K562 (cell line): ENCODE measurements around the gene DLGAP1. TPM values are rescaled to one million over a fixed set of nuclear protein-coding genes. Genes with fewer than 3 reads are reported as not detected.
"Not testable (repeated sequence)": the region's sequence is repeated elsewhere in the genome, so short reads cannot be mapped to it uniquely, and the experiment has no call there.

Experiments
- ATAC-seq: fragments of 200-7000 bp; cut with Tn5 transposase; 3 replicates; pipeline ENCODE4 v1.9.1; 2020; ENCODE audit warnings: moderate library complexity
- BruUV-seq: library from RNA; stranded (reverse); fragments of 400-500 nt; replicated peaks from 2 replicates; lab custom pipeline; 2021; lab: Mats Ljungman, UMichigan
- CTCF ChIA-PET: fragments of 300-600 bp; formaldehyde crosslinking; extraction: SDS; loops from one replicate; lab custom pipeline; 2021; ENCODE audit warnings: low intra/inter-chr PET ratio; lab: Yijun Ruan, JAX
- POLR2A ChIA-PET: fragments of 300-600, 350-650 bp; sonication (Branson Sonifier 250); formaldehyde crosslinking; extraction: SDS; loops from one replicate; lab custom pipeline; 2021; ENCODE audit warnings: antibody characterized with exemption, inconsistent platforms; lab: Yijun Ruan, JAX
- DNase-seq, 4 experiments: peaks; one replicate each; pipeline versions ENCODE4 v3.0.0 to v3.0.0-alpha.2; 2011 to 2018; ENCODE audit warnings: low spot score in 3 of 4, mixed read lengths in 3 of 4; ENCODE audit errors: extremely low read depth in 1 of 4
- FAIRE-seq: peaks from 2 replicates; lab custom pipeline; 2011; peaks lifted over from hg19 to GRCh38; lab: Jason Lieb, UNC
- H2AFZ ChIP-seq: 2 replicates; pipeline ENCODE4 v1.6.0; 2011; ENCODE audit warnings: low read depth, low read length, control low read depth, inconsistent platforms
- H3K27ac ChIP-seq: fragments of 200-600 bp; 3 replicates; pipeline ENCODE4 v1.8.0; 2011; ENCODE audit warnings: low read depth, mild to moderate bottlenecking, control low read depth, inconsistent platforms, low read length, moderate library complexity, mixed read lengths; ENCODE audit errors: extremely low read depth
- H3K27me3 ChIP-seq, 2 experiments: fragments of 300-600 bp in 1 of 2; 2 replicates in 1 of 2; 3 replicates in 1 of 2; pipeline versions ENCODE4 v1.6.0 to v1.8.0; 2011; ENCODE audit warnings: inconsistent platforms in 2 of 2, low read length in 2 of 2, mild to moderate bottlenecking in 1 of 2, mixed read lengths in 1 of 2, moderate library complexity in 1 of 2; ENCODE audit not compliant: control insufficient read depth in 2 of 2, insufficient read depth in 2 of 2
- H3K36me3 ChIP-seq: fragments of 300-600 bp; 3 replicates; pipeline ENCODE4 v1.8.0; 2011; ENCODE audit warnings: mild to moderate bottlenecking, low read length, inconsistent platforms; ENCODE audit not compliant: control insufficient read depth, insufficient read depth
- H3K4me1 ChIP-seq, 2 experiments: fragments of 200-600 bp in 1 of 2; replicated peaks in 1 of 2; 2 replicates in 1 of 2; 3 replicates in 1 of 2; pipeline versions ENCODE4 v1.5.1 to v1.8.0; 2011; ENCODE audit warnings: inconsistent platforms in 2 of 2, low read length in 2 of 2, mild to moderate bottlenecking in 1 of 2, mixed read lengths in 1 of 2, moderate library complexity in 1 of 2; ENCODE audit not compliant: control insufficient read depth in 2 of 2, insufficient read depth in 2 of 2
- H3K4me2 ChIP-seq: 2 replicates; pipeline ENCODE4 v1.6.1; 2011; ENCODE audit warnings: low read length, control low read depth, inconsistent platforms, mixed read lengths; ENCODE audit not compliant: insufficient read depth
- H3K4me3 ChIP-seq: fragments of 200-600 bp; sonication (generic), shearing (Covaris generic); 2 replicates; pipeline ENCODE4 v1.5.1; 2016; ENCODE audit warnings: control low read depth, inconsistent platforms
- H3K79me2 ChIP-seq: fragments of 200-600 bp; 3 replicates; pipeline ENCODE4 v1.8.0; 2011; ENCODE audit warnings: low read length, inconsistent platforms; ENCODE audit not compliant: control insufficient read depth, insufficient read depth
- H3K9ac ChIP-seq, 2 experiments: 2 replicates each; pipeline versions ENCODE4 v1.6.0 to v1.6.1; 2011; ENCODE audit warnings: low read depth in 2 of 2, low read length in 2 of 2, control low read depth in 1 of 2, inconsistent platforms in 1 of 2, mild to moderate bottlenecking in 1 of 2, mixed read lengths in 1 of 2; ENCODE audit not compliant: insufficient read depth in 1 of 2
- H3K9me1 ChIP-seq: one replicate; pipeline ENCODE4 v1.6.0; 2011; ENCODE audit warnings: inconsistent platforms, mild to moderate bottlenecking, low read length, moderate library complexity; ENCODE audit not compliant: control insufficient read depth, insufficient read depth
- H3K9me3 ChIP-seq: replicated peaks from 2 replicates; pipeline ENCODE4 v1.5.1; 2011; ENCODE audit warnings: low read depth, low read length, inconsistent platforms; ENCODE audit not compliant: control insufficient read depth, insufficient read depth
- H4K20me1 ChIP-seq: replicated peaks from 2 replicates; pipeline ENCODE4 v1.6.1; 2011; ENCODE audit warnings: low read length, inconsistent platforms, mixed read lengths; ENCODE audit not compliant: control insufficient read depth, insufficient read depth
- CXXC5 ChIP-seq: fragments of 250-450 bp; sonication (Bioruptor Pico); IDR thresholded peaks from 2 replicates; pipeline ENCODE4 v1.8.0; 2022; ENCODE audit warnings: inconsistent platforms, mild to moderate bottlenecking, moderate library complexity
- IRF9 ChIP-seq: fragments of 450-650 bp; IDR thresholded peaks from 2 replicates; pipeline ENCODE4 v1.6.1; 2016; ENCODE audit warnings: missing biosample characterization, missing genetic modification characterization
- JUND ChIP-seq, 2 experiments: IDR thresholded peaks; 2 replicates in 1 of 2; 3 replicates in 1 of 2; pipeline ENCODE4 v1.6.1; 2011; ENCODE audit warnings: borderline replicate concordance in 2 of 2, low read depth in 2 of 2, low read length in 2 of 2, improper control_type of control experiment in 1 of 2, missing biosample characterization in 1 of 2, missing genetic modification characterization in 1 of 2, missing genetic modification reagents in 1 of 2
- MECOM ChIP-seq: fragments of 250-450 bp; sonication (Bioruptor Pico); IDR thresholded peaks from 2 replicates; pipeline ENCODE4 v1.8.0; 2022; ENCODE audit warnings: inconsistent platforms
- MEF2D ChIP-seq: conservative IDR thresholded peaks from 2 replicates; pipeline ENCODE4 v1.6.1; 2016; ENCODE audit warnings: low read depth, missing genetic modification characterization, missing compliant biosample characterization
- PTRF ChIP-seq: fragments of 450-650 bp; IDR thresholded peaks from 2 replicates; pipeline ENCODE4 v1.6.1; 2016; ENCODE audit warnings: mild to moderate bottlenecking, missing genetic modification characterization, missing compliant biosample characterization
- ZBTB43 ChIP-seq: sonication (generic); formaldehyde crosslinking; IDR thresholded peaks from 2 replicates; pipeline ENCODE4 v1.8.0; 2023; ENCODE audit warnings: mild to moderate bottlenecking, missing genetic modification reagents
- WGBS: fragments of 100-300 bp; shearing (Covaris generic); methylation state at CpG from one replicate; pipeline ENCODE4 v1.1.6; 2016; ENCODE audit warnings: low coverage, mixed read lengths; ENCODE audit not compliant: insufficient coverage; ENCODE audit errors: missing lambda C conversion rate; 5-methylcytosine and 5-hydroxymethylcytosine counted together
- in situ Hi-C: fragments of 300-500 bp; cut with MboI; formaldehyde crosslinking; loops from 4 replicates; pipeline ENCODE4 v1.15.0; 2018; ENCODE audit warnings: inconsistent platforms, mixed read lengths
- intact Hi-C: fragments of 100-400 bp; cut with micrococcal nuclease; formaldehyde crosslinking; loops from 2 replicates; pipeline ENCODE4 v1.14.2; 2022
- polyA plus RNA-seq, 8 experiments: library from polyadenylated mRNA; depleted of rRNA in 4 of 8; stranded (reverse) in 5 of 8; unstranded in 3 of 8; fragments of >200 nt; fragmentation: Nextera tagmentation in 2 of 8; fragmentation: Illumina TruSeq in 1 of 8; extraction: Ambion mirVana in 2 of 8; extraction: Trizol in 1 of 8; gene quantifications; 2 replicates each; pipeline versions ENCODE4 v1.2.1 to v1.2.3, GENCODE V29; 2011 to 2014; ENCODE audit warnings: inconsistent platforms in 1 of 8, missing spikeins in 1 of 8
- total RNA-seq, 7 experiments: library from RNA; depleted of rRNA in 6 of 7; stranded (reverse); fragments of >200 nt in 6 of 7; fragmentation: Illumina TruSeq in 2 of 7; extraction: Trizol in 2 of 7; gene quantifications; 2 replicates each; pipeline versions ENCODE4 v1.2.1 to v1.2.3, GENCODE V29; 2011 to 2021; ENCODE audit warnings: low replicate concordance in 1 of 7
- TF ChIP-seq, protein P1 (sequence below): fragments of 250-450 bp; sonication (Bioruptor Pico); IDR thresholded peaks from 2 replicates; pipeline ENCODE4 v1.5.0; 2022; ENCODE audit warnings: mild to moderate bottlenecking
- TF ChIP-seq, protein P2 (sequence below), 3 experiments: fragments of 200-800 bp in 1 of 3; sonication (Bioruptor generic) in 1 of 3; sonication (generic) in 1 of 3; formaldehyde crosslinking in 1 of 3; IDR thresholded peaks; 2 replicates each; pipeline versions ENCODE4 v1.6.1 to v1.8.0; 2016 to 2022; ENCODE audit warnings: mild to moderate bottlenecking in 2 of 3, missing compliant biosample characterization in 2 of 3, missing genetic modification characterization in 2 of 3, missing genetic modification reagents in 1 of 3

DLGAP1 gene
- total and polyA plus RNA-seq, 9 of the 15 experiments (the other 6 are each of a cell fraction or from before 2014, with no cell fraction given) = 0.04 to 0.22 (median 0.08) TPM

GRCh38 chr18:3603421-3604234 is 851.5 kb downstream of the DLGAP1 start (continued):
- TF ChIP-seq, protein P1, sequence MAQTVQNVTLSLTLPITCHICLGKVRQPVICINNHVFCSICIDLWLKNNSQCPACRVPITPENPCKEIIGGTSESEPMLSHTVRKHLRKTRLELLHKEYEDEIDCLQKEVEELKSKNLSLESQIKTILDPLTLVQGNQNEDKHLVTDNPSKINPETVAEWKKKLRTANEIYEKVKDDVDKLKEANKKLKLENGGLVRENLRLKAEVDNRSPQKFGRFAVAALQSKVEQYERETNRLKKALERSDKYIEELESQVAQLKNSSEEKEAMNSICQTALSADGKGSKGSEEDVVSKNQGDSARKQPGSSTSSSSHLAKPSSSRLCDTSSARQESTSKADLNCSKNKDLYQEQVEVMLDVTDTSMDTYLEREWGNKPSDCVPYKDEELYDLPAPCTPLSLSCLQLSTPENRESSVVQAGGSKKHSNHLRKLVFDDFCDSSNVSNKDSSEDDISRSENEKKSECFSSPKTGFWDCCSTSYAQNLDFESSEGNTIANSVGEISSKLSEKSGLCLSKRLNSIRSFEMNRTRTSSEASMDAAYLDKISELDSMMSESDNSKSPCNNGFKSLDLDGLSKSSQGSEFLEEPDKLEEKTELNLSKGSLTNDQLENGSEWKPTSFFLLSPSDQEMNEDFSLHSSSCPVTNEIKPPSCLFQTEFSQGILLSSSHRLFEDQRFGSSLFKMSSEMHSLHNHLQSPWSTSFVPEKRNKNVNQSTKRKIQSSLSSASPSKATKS (CRISPR knock-in tag) = peak; percentile 83

DNA sequence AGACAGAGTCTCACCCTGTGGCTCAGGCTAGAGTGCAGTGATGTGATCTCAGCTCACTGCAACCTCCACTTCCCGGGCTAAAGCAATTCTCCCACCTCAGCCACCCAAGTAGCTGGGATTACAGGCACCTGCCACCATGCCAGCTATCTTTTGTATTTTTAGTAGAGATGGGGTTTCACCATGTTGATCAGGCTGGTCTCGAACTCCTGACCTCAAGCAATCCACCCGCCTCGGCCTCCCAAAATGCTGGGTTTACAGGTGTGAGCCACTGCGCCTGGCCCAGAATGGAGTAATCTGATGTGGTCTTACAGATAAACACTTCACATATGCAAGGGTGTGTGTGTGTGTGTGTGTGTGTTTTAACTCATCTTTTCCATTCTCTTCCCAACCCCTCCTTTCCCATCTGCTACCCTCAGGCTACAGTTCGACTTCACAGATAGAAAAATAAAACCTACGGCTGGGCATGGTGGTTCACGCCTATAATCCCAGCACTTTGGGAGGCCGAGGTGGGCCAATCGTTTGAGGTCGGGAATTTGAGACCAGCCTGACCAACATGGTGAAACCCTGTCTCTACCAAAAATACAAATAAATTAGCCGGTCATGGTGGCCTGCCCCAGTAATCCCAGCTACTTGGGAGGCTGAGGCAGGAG is 853.9 kb downstream of the DLGAP1 start:
- H3K27me3 ChIP-seq; H3K4me2 ChIP-seq; H3K36me3 ChIP-seq; H3K9me3 ChIP-seq; BruUV-seq; DNase-seq; H2AFZ ChIP-seq; FAIRE-seq; H3K4me3 ChIP-seq; ATAC-seq; CTCF ChIA-PET; H3K9me1 ChIP-seq; H4K20me1 ChIP-seq; intact Hi-C loops; TF ChIP-seq JUND (IDR thresholded peaks at IDR 0.05; ENCODE audit: borderline replicate concordance, low read depth, low read length): not testable (repeated sequence)
- in situ Hi-C loops = loop anchor here (5.0 kb wide), 1 partner anchor 56 kb away; no protein-coding TSS in a partner anchor
- Histone ChIP-seq H3K4me1 (peaks cover 53 to 56% of the 10 kb centered on the region in 2 experiments), H3K27ac (peak overlapping the region; percentile 97; the same call in 2 of the 3 replicates), H3K79me2 (peaks cover 57% of the 10 kb centered on the region), H3K9ac (0 out of 4 replicates have a peak overlapping the region, but pooled peaks of 1 of the 2 experiments have one; percentile 0)
- POLR2A ChIA-PET = interaction anchor here (0.6 to 5.6 kb wide), 8 partner anchors 9 to 894 kb away, joined by 3 to 109 read pairs (median 6); no protein-coding TSS in a partner anchor
- 72% methylated on average over 12 of the region's 12 CpGs for WGBS
- TF ChIP-seq JUND (tag; IDR thresholded peaks at IDR 0.05; ENCODE audit: borderline replicate concordance, low read depth, low read length) (peak; percentile 44; the same call in 1 of the 3 replicates), ZBTB43 (CRISPR knock-in tag) (0 out of 2 replicates have a peak, but pooled peaks have one; percentile 34), CXXC5 (CRISPR knock-in tag) (0 out of 2 replicates have a peak, but pooled peaks have one; percentile 13), MEF2D (tag) (0 out of 2 replicates have a peak, but pooled peaks have one; percentile 29), MECOM (0 out of 2 replicates have a peak, but pooled peaks have one; percentile 15), IRF9 (0 out of 2 replicates have a peak, but pooled peaks have one; percentile 12), PTRF (peak; percentile 47; the same call in 1 of the 2 replicates)
- TF ChIP-seq, protein P2, sequence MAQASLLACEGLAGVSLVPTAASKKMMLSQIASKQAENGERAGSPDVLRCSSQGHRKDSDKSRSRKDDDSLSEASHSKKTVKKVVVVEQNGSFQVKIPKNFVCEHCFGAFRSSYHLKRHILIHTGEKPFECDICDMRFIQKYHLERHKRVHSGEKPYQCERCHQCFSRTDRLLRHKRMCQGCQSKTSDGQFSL (CRISPR knock-in tag; IDR thresholded peaks at IDR 0.05) = not testable (repeated sequence)
- TF ChIP-seq, protein P2 (tag; IDR thresholded peaks at IDR 0.05) = peak in 1 of 2 experiments; percentile 22; a peak in 1 of 4 replicates
